Spleen (tissue), 11 donors: ENCODE results near the gene CALML5. TPM values are rescaled to one million over a fixed set of nuclear protein-coding genes. Genes with fewer than 3 reads are reported as not detected.

Experiments used
- DNase-seq: peaks from one replicate; pipeline ENCODE4 v3.0.0-alpha.2; 2020
- H3K27ac ChIP-seq, 8 donors: fragments of 200-600 bp; sonication (generic) in 7 of 8; 1 replicate in 4 of 8; 2 replicates in 4 of 8; pipeline versions ENCODE4 v1.5.0 to v1.8.0; 2016 to 2021; ENCODE audit warnings: inconsistent platforms in 4 of 8, mild to moderate bottlenecking in 4 of 8, moderate library complexity in 1 of 8
- H3K27me3 ChIP-seq, 7 donors: fragments of 200-600 bp; sonication (generic) in 6 of 7; replicated peaks in 1 of 7; 1 replicate in 4 of 7; 2 replicates in 3 of 7; pipeline versions ENCODE4 v1.5.0 to v1.8.0; 2016 to 2021; ENCODE audit warnings: inconsistent platforms in 3 of 7, mild to moderate bottlenecking in 1 of 7
- H3K36me3 ChIP-seq, 6 donors: fragments of 200-600 bp; sonication (generic) in 5 of 6; 1 replicate in 4 of 6; 2 replicates in 2 of 6; pipeline versions ENCODE4 v1.5.0 to v1.8.0; 2016 to 2021; ENCODE audit warnings: inconsistent platforms in 2 of 6
- H3K4me1 ChIP-seq, 6 donors: fragments of 200-600 bp; sonication (generic) in 5 of 6; 1 replicate in 3 of 6; 2 replicates in 3 of 6; pipeline versions ENCODE4 v1.5.0 to v1.8.0; 2016 to 2021; ENCODE audit warnings: inconsistent platforms in 3 of 6
- H3K4me3 ChIP-seq, 8 donors: fragments of 200-600 bp; sonication (generic) in 7 of 8; 1 replicate in 4 of 8; 2 replicates in 4 of 8; pipeline versions ENCODE4 v1.5.0 to v1.8.0; 2016 to 2021; ENCODE audit warnings: inconsistent platforms in 4 of 8, mild to moderate bottlenecking in 4 of 8, moderate library complexity in 2 of 8
- H3K9me3 ChIP-seq, 8 donors: fragments of 200-600 bp; sonication (generic) in 7 of 8; 1 replicate in 4 of 8; 2 replicates in 4 of 8; pipeline versions ENCODE4 v1.5.0 to v1.8.0; 2016 to 2021; ENCODE audit warnings: inconsistent platforms in 4 of 8
- POLR2A ChIP-seq, 3 donors: fragments of 450-650 bp; IDR thresholded peaks; one replicate each; pipeline ENCODE4 v1.5.1; 2017; ENCODE audit warnings: antibody characterized with exemption in 3 of 3, mild to moderate bottlenecking in 1 of 3
- POLR2AphosphoS5 ChIP-seq, 3 donors: sonication (generic); formaldehyde crosslinking; IDR thresholded peaks; one replicate each; pipeline ENCODE4 v1.5.1; 2017; ENCODE audit warnings: antibody characterized with exemption in 3 of 3
- WGBS, 5 donors: extraction: QIAGEN DNeasy Blood & Tissue Kit in 3 of 5; methylation state at CpG; one replicate each; pipeline versions ENCODE4 v1.1.5 to v1.1.7; 2013 to 2018; 5-methylcytosine and 5-hydroxymethylcytosine counted together
- intact Hi-C: fragments of 100-400 bp; cut with DNase I; formaldehyde crosslinking; loops from one replicate; pipeline ENCODE4 v1.15.0; 2023; ENCODE audit warnings: low total_unique reads
- polyA plus RNA-seq, 3 donors: library from polyadenylated mRNA; stranded (reverse); fragments of 200-250 nt; gene quantifications; one replicate each; pipeline ENCODE4 v1.2.1, GENCODE V29; 2013
- total RNA-seq, 7 donors: library from RNA; depleted of rRNA in 3 of 7; stranded (reverse); fragments of >200 nt in 3 of 7; fragmentation: NEBNext Ultra II Directional in 4 of 7; extraction: Animal tissue kit (Norgen Biotek cat#: 25700) in 4 of 7; gene quantifications; one replicate each; pipeline versions ENCODE4 v1.1.0 to v1.2.1, GENCODE V29; 2016 to 2021
- TF ChIP-seq, protein P1 (sequence below), 11 experiments: fragments of 200-600 bp in 7 of 11; fragments of 450-650 bp in 4 of 11; sonication (generic) in 4 of 11; IDR thresholded peaks in 8 of 11; conservative IDR thresholded peaks in 3 of 11; 1 replicate in 7 of 11; 2 replicates in 4 of 11; pipeline versions ENCODE4 v1.4.0 to v1.8.0; 2016 to 2021; ENCODE audit warnings: antibody characterized with exemption in 11 of 11, inconsistent platforms in 4 of 11, mild to moderate bottlenecking in 1 of 11
- donor health status: healthy with polysubstance abuse.
- donor health status: DM: no; HTN: no; CAD: no; lungs with moderate emphysema.
- donor health status: DM: no; HTN: no; CAD: no.
- donor health status: Bipolar disorder and iron deficiency.
- donor health status: healthy.
- donor health status: DM: no; HTN: no; CAD: no.
- donor health status: DM: yes; HTN: yes; CAD: no.

CALML5 gene
- total and polyA plus RNA-seq, 10 donors = 0.13 TPM; not detected in 9

DNA sequence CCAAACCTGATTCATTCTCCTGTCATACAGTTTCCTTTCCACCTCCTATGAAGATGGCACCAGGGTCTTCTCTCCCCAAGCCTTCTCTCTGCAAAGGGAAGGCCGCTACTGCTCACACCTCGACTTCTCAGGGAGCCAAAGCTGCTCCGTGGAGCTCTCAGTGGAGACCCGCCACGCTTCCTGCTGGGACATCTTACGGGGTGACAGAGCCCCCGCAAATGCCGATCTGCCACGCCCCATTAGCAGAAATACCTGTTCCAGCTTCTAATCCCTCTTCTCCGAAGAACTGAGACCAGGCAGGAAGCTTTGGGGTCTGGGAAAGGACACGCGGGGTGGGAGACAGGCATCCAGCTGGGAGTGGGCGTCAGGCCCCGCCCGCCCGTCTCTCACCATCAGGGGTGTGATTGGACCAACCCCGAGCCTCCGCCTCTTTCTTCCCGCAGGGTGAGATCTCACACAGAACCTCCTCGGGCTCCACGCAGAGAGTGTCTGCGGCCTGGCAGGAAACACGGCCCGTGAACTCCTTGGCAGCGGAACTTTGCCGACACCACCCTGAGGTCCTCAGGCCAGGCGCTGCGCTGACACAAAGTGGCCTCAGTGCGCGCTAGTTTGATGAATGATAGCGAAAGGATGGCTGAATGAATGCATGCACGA is 12.0 kb upstream of the CALML5 start:
- no peaks in the 10 kb centered on the region for H3K4me1 ChIP-seq

DNA sequence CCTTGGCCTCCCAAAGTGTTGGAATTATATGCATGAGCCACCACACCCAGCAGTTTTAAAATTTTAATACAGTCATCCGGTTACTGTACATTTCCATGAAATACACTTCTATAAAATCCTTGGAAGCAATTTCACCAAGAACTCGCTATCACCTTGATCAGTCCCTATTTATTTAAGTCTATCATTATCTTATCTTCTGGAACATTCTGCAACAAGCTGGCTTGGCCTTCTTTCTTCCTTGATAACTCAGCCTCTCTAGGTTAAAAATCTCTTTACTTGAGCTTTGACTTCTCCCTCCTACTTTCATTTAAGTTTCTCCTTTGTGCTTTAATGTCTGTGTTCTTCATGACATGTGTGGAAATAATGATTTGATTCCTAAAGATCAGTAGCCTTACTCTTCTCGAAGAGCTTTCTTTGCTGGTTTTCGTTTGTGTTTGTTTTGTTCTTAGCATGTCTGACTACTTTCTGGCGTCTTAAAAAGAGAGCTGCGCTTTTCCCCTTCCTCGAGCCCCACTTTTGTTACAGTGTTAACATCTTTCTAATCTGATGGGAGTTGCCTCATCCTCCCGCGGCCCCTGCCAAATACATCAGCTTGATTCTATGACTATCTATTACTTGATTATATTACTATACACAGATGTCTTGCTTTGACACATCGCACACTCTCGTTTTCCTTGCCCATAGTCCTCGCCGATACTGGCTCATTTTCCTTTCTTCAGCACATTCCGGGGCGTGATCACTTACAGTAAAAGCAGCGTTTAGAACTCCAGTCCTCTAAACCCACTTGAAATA is 11.1 kb upstream of the CALML5 start:
- intact Hi-C loops = no loop called here
- DNase-seq = no peak
- Histone ChIP-seq H3K27ac (no peak overlapping the region), H3K4me1 (no peaks in the 10 kb centered on the region), H3K9me3 (no peaks in the 10 kb centered on the region), H3K36me3 (no peaks in the 10 kb centered on the region), H3K4me3 (no peak overlapping the region), H3K27me3 (peaks cover 0 to 17% (median 0%) of the 10 kb centered on the region in 7 donors)
- TF ChIP-seq POLR2A (IDR thresholded peaks at IDR 0.05) (no peak), POLR2AphosphoS5 (IDR thresholded peaks at IDR 0.05) (no peak)
- TF ChIP-seq, protein P1, sequence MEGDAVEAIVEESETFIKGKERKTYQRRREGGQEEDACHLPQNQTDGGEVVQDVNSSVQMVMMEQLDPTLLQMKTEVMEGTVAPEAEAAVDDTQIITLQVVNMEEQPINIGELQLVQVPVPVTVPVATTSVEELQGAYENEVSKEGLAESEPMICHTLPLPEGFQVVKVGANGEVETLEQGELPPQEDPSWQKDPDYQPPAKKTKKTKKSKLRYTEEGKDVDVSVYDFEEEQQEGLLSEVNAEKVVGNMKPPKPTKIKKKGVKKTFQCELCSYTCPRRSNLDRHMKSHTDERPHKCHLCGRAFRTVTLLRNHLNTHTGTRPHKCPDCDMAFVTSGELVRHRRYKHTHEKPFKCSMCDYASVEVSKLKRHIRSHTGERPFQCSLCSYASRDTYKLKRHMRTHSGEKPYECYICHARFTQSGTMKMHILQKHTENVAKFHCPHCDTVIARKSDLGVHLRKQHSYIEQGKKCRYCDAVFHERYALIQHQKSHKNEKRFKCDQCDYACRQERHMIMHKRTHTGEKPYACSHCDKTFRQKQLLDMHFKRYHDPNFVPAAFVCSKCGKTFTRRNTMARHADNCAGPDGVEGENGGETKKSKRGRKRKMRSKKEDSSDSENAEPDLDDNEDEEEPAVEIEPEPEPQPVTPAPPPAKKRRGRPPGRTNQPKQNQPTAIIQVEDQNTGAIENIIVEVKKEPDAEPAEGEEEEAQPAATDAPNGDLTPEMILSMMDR (IDR thresholded peaks at IDR 0.05 in 8 of 11, conservative IDR thresholded peaks at IDR 0.05 in 3 of 11) = no peak
- 82 to 90% (median 87%) methylated on average over 16 of the region's 16 CpGs for WGBS, 5 donors

More for the DNA sequence above, 12.0 kb upstream of the CALML5 start:
- H3K4me3 ChIP-seq = no peak overlapping the region
- H3K27me3 ChIP-seq = peaks cover 0 to 17% (median 0%) of the 10 kb centered on the region in 7 donors
- H3K9me3 ChIP-seq = no peaks in the 10 kb centered on the region
- intact Hi-C loops = no loop called here
- no peak overlapping the region for H3K27ac ChIP-seq
- WGBS, 5 donors = 87 to 95% (median 90%) methylated on average over 32 of the region's 32 CpGs
- no peaks in the 10 kb centered on the region for H3K36me3 ChIP-seq
- peak; percentile 57 for DNase-seq
- TF ChIP-seq POLR2A (IDR thresholded peaks at IDR 0.05) (no peak), POLR2AphosphoS5 (IDR thresholded peaks at IDR 0.05) (no peak)
- TF ChIP-seq, protein P1 (IDR thresholded peaks at IDR 0.05 in 8 of 11, conservative IDR thresholded peaks at IDR 0.05 in 3 of 11) = no peak

DNA sequence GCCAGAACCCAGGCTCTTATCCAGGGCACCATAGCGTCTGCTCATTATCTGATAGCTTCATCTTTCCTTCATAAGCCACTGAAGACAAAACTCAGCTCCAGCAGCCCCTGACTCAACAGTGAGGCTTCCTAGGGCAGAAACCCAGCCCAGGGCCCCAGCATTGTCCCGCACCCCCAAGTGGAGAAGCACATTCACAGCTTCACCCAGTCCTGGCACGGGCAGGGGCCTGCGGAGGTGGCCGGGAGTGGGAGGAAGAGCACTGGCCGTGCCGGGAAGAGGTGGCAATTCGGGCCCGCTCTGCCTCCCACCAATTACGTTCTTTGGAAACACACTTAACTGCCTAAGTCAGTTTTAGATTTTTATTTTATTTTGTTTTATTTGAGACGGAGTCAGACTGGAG is 10.3 kb upstream of the CALML5 start:
- TF ChIP-seq POLR2AphosphoS5 (IDR thresholded peaks at IDR 0.05) (no peak), POLR2A (IDR thresholded peaks at IDR 0.05) (no peak)
- TF ChIP-seq, protein P1 (IDR thresholded peaks at IDR 0.05 in 8 of 11, conservative IDR thresholded peaks at IDR 0.05 in 3 of 11) = no peak
- DNase-seq = peak; percentile 58
- Histone ChIP-seq H3K4me1 (no peaks in the 10 kb centered on the region), H3K27ac (no peak overlapping the region), H3K27me3 (peaks cover 0 to 20% (median 0%) of the 10 kb centered on the region in 7 donors), H3K4me3 (no peak overlapping the region), H3K36me3 (no peaks in the 10 kb centered on the region), H3K9me3 (no peaks in the 10 kb centered on the region)
- intact Hi-C loops = no loop called here
- 92 to 96% (median 95%) methylated on average over 11 of the region's 11 CpGs for WGBS, 5 donors

DNA sequence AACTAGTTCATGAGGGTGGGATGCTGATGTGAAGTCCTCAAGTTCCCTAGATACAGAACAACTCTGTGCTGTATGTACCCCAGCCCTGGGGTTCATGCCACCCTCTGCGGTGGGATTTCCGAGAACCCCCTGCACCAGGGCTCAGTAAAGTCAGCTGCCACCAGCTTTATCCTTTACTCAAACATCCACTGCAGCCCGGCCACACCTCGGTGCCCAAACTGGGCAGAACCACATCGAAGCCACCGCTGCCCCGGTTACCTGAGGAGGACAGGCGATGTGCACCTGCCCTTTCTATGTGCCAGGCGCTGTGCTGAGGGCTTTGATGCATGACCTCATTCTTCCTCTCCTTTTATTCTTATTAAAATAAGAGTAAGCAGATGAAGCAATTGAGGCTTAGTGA is 9.9 kb upstream of the CALML5 start:
- intact Hi-C loops = no loop called here
- Histone ChIP-seq H3K27ac (no peak overlapping the region), H3K36me3 (no peaks in the 10 kb centered on the region), H3K4me3 (no peak overlapping the region), H3K4me1 (no peaks in the 10 kb centered on the region), H3K27me3 (peaks cover 0 to 20% (median 0%) of the 10 kb centered on the region in 7 donors), H3K9me3 (no peaks in the 10 kb centered on the region)
- TF ChIP-seq, protein P1 (IDR thresholded peaks at IDR 0.05 in 8 of 11, conservative IDR thresholded peaks at IDR 0.05 in 3 of 11) = no peak
- TF ChIP-seq POLR2A (IDR thresholded peaks at IDR 0.05) (no peak), POLR2AphosphoS5 (IDR thresholded peaks at IDR 0.05) (no peak)
- 88 to 96% (median 93%) methylated on average over 8 to 9 of the region's 9 CpGs for WGBS, 5 donors
- no peak for DNase-seq
